CD4-positive, alpha-beta T cell (primary cell): Measurements from ENCODE around the gene DUS1L. TPM values are rescaled to one million over a fixed set of nuclear protein-coding genes. Genes with fewer than 3 reads are reported as not detected.

Experiments used
- ATAC-seq: fragments of 200-7000 bp; cut with Tn5 transposase; one replicate; pipeline ENCODE4 v1.10.0; 2022; ENCODE audit warnings: mild to moderate bottlenecking; ENCODE audit not compliant: poor library complexity
- CTCF ChIA-PET: fragments of 350-600 bp; sonication (Branson Sonifier 250); formaldehyde crosslinking; loops from one replicate; lab custom pipeline; 2021; ENCODE audit warnings: antibody characterized with exemption, inconsistent platforms; lab: Charles Lee
- POLR2A ChIA-PET: fragments of 350-600 bp; sonication (Branson Sonifier 250); formaldehyde crosslinking; loops from one replicate; lab custom pipeline; 2021; ENCODE audit warnings: antibody characterized with exemption, inconsistent platforms; lab: Charles Lee
- DNase-seq, 14 experiments: peaks; one replicate each; pipeline ENCODE4 v3.0.0-alpha.2; 2013 to 2020; ENCODE audit warnings: mixed read lengths in 2 of 14
- H3K27ac ChIP-seq, 2 donors: one replicate each; pipeline versions ENCODE4 v1.5.1 to v1.7.0; 2013; ENCODE audit warnings: low read length in 2 of 2, low read depth in 1 of 2, mild to moderate bottlenecking in 1 of 2
- H3K27me3 ChIP-seq, 2 experiments: 1 replicate in 1 of 2; 2 replicates in 1 of 2; pipeline versions ENCODE4 v1.6.1 to v1.7.0; 2013; ENCODE audit warnings: low read length in 2 of 2, control low read depth in 1 of 2, mild to moderate bottlenecking in 1 of 2, moderate library complexity in 1 of 2; ENCODE audit not compliant: insufficient read depth in 2 of 2, control insufficient read depth in 1 of 2
- H3K36me3 ChIP-seq: one replicate; pipeline ENCODE4 v1.6.1; 2013; ENCODE audit warnings: low read length, control low read depth; ENCODE audit not compliant: insufficient read depth
- H3K4me1 ChIP-seq: one replicate; pipeline ENCODE4 v1.6.1; 2013; ENCODE audit warnings: low read length, control low read depth; ENCODE audit not compliant: insufficient read depth
- H3K4me3 ChIP-seq: one replicate; pipeline ENCODE4 v1.5.1; 2013; ENCODE audit warnings: mild to moderate bottlenecking, low read length, moderate library complexity
- H3K9me3 ChIP-seq, 2 experiments: 1 replicate in 1 of 2; 2 replicates in 1 of 2; pipeline versions ENCODE4 v1.6.1 to v1.7.0; 2013; ENCODE audit warnings: low read length in 2 of 2, mild to moderate bottlenecking in 2 of 2, control low read depth in 1 of 2, moderate library complexity in 1 of 2; ENCODE audit not compliant: control insufficient read depth in 1 of 2, insufficient read depth in 1 of 2
- H3K27ac Mint-ChIP-seq: one replicate; pipeline ENCODE4 v1.8.0; 2020; ENCODE audit warnings: mixed read lengths
- H3K27me3 Mint-ChIP-seq: one replicate; pipeline ENCODE4 v1.8.0; 2021; ENCODE audit warnings: mixed read lengths
- H3K36me3 Mint-ChIP-seq: one replicate; pipeline ENCODE4 v1.8.0; 2021; ENCODE audit warnings: low read depth, mixed read lengths
- H3K4me1 Mint-ChIP-seq: one replicate; pipeline ENCODE4 v1.8.0; 2021; ENCODE audit warnings: low read depth, mixed read lengths
- H3K4me3 Mint-ChIP-seq: one replicate; pipeline ENCODE4 v1.8.0; 2020; ENCODE audit warnings: mild to moderate bottlenecking, mixed read lengths
- H3K9me3 Mint-ChIP-seq: one replicate; pipeline ENCODE4 v1.8.0; 2020; ENCODE audit warnings: mixed read lengths
- CTCF ChIP-seq: fragments of 200-600 bp; IDR thresholded peaks from one replicate; pipeline ENCODE4 v1.8.0; 2022; ENCODE audit warnings: antibody characterized with exemption, mild to moderate bottlenecking
- intact Hi-C, 2 experiments: fragments of 100-400 bp; cut with DNase I in 1 of 2; cut with micrococcal nuclease in 1 of 2; formaldehyde crosslinking; loops; one replicate each; pipeline versions ENCODE4 v1.15.1 to v1.9.0; 2023 to 2025; cut with DNase I, micrococcal nuclease
- total RNA-seq, 174 experiments: library from RNA in 2 of 174; stranded (reverse) in 2 of 174; gene quantifications; one replicate each; pipeline ENCODE4 v1.2.3 and lab custom pipeline; 2021 to 2026

The DUS1L gene
- total RNA-seq, 2 experiments from 2014 or later: 160 to 163 TPM

GRCh38 chr17:82012640-82013295, 52.8 kb downstream of the DUS1L start:
- Histone ChIP-seq H3K9me3 (no peaks in the 10 kb centered on the region), H3K36me3 (no peaks in the 10 kb centered on the region), H3K27ac (no peak overlapping the region), H3K27me3 (no peaks in the 10 kb centered on the region), H3K4me3 (no peak overlapping the region), H3K4me1 (no peaks in the 10 kb centered on the region)
- Mint-ChIP-seq H3K36me3 (no peaks in the 10 kb centered on the region), H3K4me1 (no peaks in the 10 kb centered on the region), H3K4me3 (no peak overlapping the region), H3K27ac (no peak overlapping the region), H3K27me3 (no peaks in the 10 kb centered on the region), H3K9me3 (no peaks in the 10 kb centered on the region)
- ChIA-PET CTCF (interaction anchor here (1.2 kb wide), 1 partner anchor 53 kb away, joined by 5 read pairs; no protein-coding TSS in a partner anchor), POLR2A (interaction anchor here (0.5 kb wide), 1 partner anchor 10 kb away, joined by 3 read pairs; the partner anchor contains the start of gene CENPX)
- no peak for TF ChIP-seq CTCF
- ATAC-seq (no peak), DNase-seq (no peak)
- intact Hi-C loops: no loop called here

- ATAC-seq (no peak), DNase-seq (no peak)
- Mint-ChIP-seq H3K27ac (no peak overlapping the region), H3K4me3 (no peak overlapping the region), H3K27me3 (no peaks in the 10 kb centered on the region), H3K9me3 (no peaks in the 10 kb centered on the region), H3K4me1 (no peaks in the 10 kb centered on the region), H3K36me3 (no peaks in the 10 kb centered on the region)
- H3K27ac ChIP-seq: no peak overlapping the region
- no peaks in the 10 kb centered on the region for H3K4me1 ChIP-seq
- H3K4me3 ChIP-seq: no peak overlapping the region
- TF ChIP-seq CTCF: no peak
- no peaks in the 10 kb centered on the region for H3K27me3 ChIP-seq
- CTCF ChIA-PET: interaction anchor here (1.2 kb wide), 1 partner anchor 53 kb away, joined by 5 read pairs; no protein-coding TSS in a partner anchor
- H3K9me3 ChIP-seq: no peaks in the 10 kb centered on the region
- intact Hi-C loops: no loop called here
- POLR2A ChIA-PET: interaction anchor here (0.5 kb wide), 1 partner anchor 10 kb away, joined by 3 read pairs; the partner anchor contains the start of gene CENPX
- no peaks in the 10 kb centered on the region for H3K36me3 ChIP-seq
Measured at GRCh38 chr17:82012261-82012639, 53.4 kb downstream of the DUS1L start.

GRCh38 chr17:82011617-82012187, 53.9 kb downstream of the DUS1L start:
- no peak for ATAC-seq
- H3K4me1 Mint-ChIP-seq: no peaks in the 10 kb centered on the region
- no peak for TF ChIP-seq CTCF

More at GRCh38 chr17:82011617-82012187, 53.9 kb downstream of the DUS1L start:
- no peak overlapping the region for H3K27ac ChIP-seq
- no peak for DNase-seq
- no peaks in the 10 kb centered on the region for H3K27me3 ChIP-seq
- H3K4me3 Mint-ChIP-seq: no peak overlapping the region
- no peak overlapping the region for H3K27ac Mint-ChIP-seq
- no peaks in the 10 kb centered on the region for H3K9me3 Mint-ChIP-seq
- POLR2A ChIA-PET: no interaction called here
- H3K27me3 Mint-ChIP-seq: no peaks in the 10 kb centered on the region
- H3K4me1 ChIP-seq: no peaks in the 10 kb centered on the region
- no peaks in the 10 kb centered on the region for H3K9me3 ChIP-seq
- H3K36me3 Mint-ChIP-seq: no peaks in the 10 kb centered on the region
- H3K4me3 ChIP-seq: no peak overlapping the region
- H3K36me3 ChIP-seq: no peaks in the 10 kb centered on the region
- CTCF ChIA-PET: no interaction called here
- intact Hi-C loops: no loop called here
